ENCODE results near the gene BRD8. TPM values are rescaled to one million over a fixed set of nuclear protein-coding genes. Genes with fewer than 3 reads are reported as not detected.
A peak's percentile ranks its signal among the peaks of the same experiment; 100 is the strongest.
"Not testable (repeated sequence)": the region's sequence is repeated elsewhere in the genome, so short reads cannot be mapped to it uniquely, and the experiment has no call there.

The BRD8 gene
- total RNA-seq, 2 donors from 2014 or later: 45.9 to 84.6 TPM

- no peaks in the 10 kb centered on the region for H3K27me3 Mint-ChIP-seq
- peaks cover 16% of the 10 kb centered on the region for H3K36me3 Mint-ChIP-seq
- H3K27ac Mint-ChIP-seq: no peak overlapping the region
- no peak overlapping the region for H3K4me3 Mint-ChIP-seq
- no peaks in the 10 kb centered on the region for H3K9me3 Mint-ChIP-seq
- DNase-seq (ENCODE audit: low spot score) (no peak), ATAC-seq (no peak)
- peaks cover 8 to 21% of the 10 kb centered on the region in 2 donors for H3K4me1 Mint-ChIP-seq (ENCODE audit: low read depth in 2 of 2)
Measured at GRCh38 chr5:138182808-138183207, 4.4 kb upstream of the BRD8 start.

GRCh38 chr5:138180841-138181240 lies 2.4 kb upstream of the BRD8 start:
- ATAC-seq (no peak), DNase-seq (ENCODE audit: low spot score) (no peak)
- no peaks in the 10 kb centered on the region for H3K9me3 Mint-ChIP-seq
- H3K4me3 Mint-ChIP-seq: peak overlapping the region; percentile 17
- H3K27ac Mint-ChIP-seq: no peak overlapping the region
- H3K36me3 Mint-ChIP-seq: peaks cover 10% of the 10 kb centered on the region
- H3K4me1 Mint-ChIP-seq (ENCODE audit: low read depth in 2 of 2): peaks cover 5 to 21% of the 10 kb centered on the region in 2 donors
- no peaks in the 10 kb centered on the region for H3K27me3 Mint-ChIP-seq

- H3K27me3 Mint-ChIP-seq: no peaks in the 10 kb centered on the region
- no peak for ATAC-seq
- DNase-seq (ENCODE audit: low spot score): no peak
- H3K4me3 Mint-ChIP-seq: peak overlapping the region; percentile 17
- peaks cover 10% of the 10 kb centered on the region for H3K36me3 Mint-ChIP-seq
- no peaks in the 10 kb centered on the region for H3K9me3 Mint-ChIP-seq
- H3K27ac Mint-ChIP-seq: no peak overlapping the region
- H3K4me1 Mint-ChIP-seq (ENCODE audit: low read depth in 2 of 2): peaks cover 2 to 19% of the 10 kb centered on the region in 2 donors
Measured at GRCh38 chr5:138180183-138180782, 1.9 kb upstream of the BRD8 start.

GRCh38 chr5:138179277-138179857 lies 937 bp upstream of the BRD8 start:
- Mint-ChIP-seq H3K27ac (no peak overlapping the region), H3K4me1 (ENCODE audit: low read depth in 2 of 2) (peaks cover 0 to 15% of the 10 kb centered on the region in 2 donors), H3K4me3 (no peak overlapping the region), H3K9me3 (no peaks in the 10 kb centered on the region), H3K27me3 (no peaks in the 10 kb centered on the region), H3K36me3 (peaks cover 4% of the 10 kb centered on the region)
- ATAC-seq (no peak), DNase-seq (ENCODE audit: low spot score) (no peak)

DNA sequence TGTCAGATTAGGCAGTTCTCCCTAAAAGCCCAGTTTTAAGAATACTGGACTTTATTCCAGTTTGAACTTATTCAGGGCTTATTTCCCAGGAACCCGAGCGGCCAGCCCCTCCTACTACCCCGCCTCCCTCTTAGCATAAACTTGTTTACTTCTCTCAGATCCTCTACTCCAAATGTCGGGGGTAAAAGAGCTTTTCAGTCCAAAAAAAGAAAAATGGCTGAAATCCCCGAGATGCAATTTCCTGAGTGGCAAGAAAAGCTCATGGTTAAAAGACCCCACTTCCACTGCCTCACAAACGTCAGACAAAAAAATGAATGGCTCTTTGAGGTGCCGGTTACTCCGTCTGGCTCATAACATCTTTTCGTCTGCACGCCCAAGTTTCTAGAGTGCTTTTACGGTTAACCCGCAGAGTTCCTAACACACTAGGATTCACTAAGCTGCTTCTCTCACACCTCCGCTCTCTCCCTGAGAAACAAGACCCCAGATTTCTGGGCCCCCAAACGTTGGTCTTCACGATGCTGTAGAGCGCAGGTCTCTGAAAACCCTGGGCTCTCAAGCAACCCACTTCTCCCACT lies 402 bp downstream of the BRD8 start:
- ATAC-seq (no peak), DNase-seq (ENCODE audit: low spot score) (no peak)
- no peaks in the 10 kb centered on the region for H3K9me3 Mint-ChIP-seq
- no peak overlapping the region for H3K27ac Mint-ChIP-seq
- no peaks in the 10 kb centered on the region for H3K27me3 Mint-ChIP-seq
- H3K4me1 Mint-ChIP-seq (ENCODE audit: low read depth in 2 of 2): peaks cover 0 to 15% of the 10 kb centered on the region in 2 donors
- H3K4me3 Mint-ChIP-seq: no peak overlapping the region
- H3K36me3 Mint-ChIP-seq: peaks cover 4% of the 10 kb centered on the region

GRCh38 chr5:138170299-138170698 lies 8.1 kb downstream of the BRD8 start:
- DNase-seq (ENCODE audit: low spot score): no peak
- no peak overlapping the region for H3K4me3 Mint-ChIP-seq
- H3K36me3 Mint-ChIP-seq: peaks cover 40% of the 10 kb centered on the region
- H3K9me3 Mint-ChIP-seq: no peaks in the 10 kb centered on the region
- no peak for ATAC-seq
- no peak overlapping the region for H3K27ac Mint-ChIP-seq
- peaks cover 0 to 3% of the 10 kb centered on the region in 2 donors for H3K4me1 Mint-ChIP-seq (ENCODE audit: low read depth in 2 of 2)
- H3K27me3 Mint-ChIP-seq: no peaks in the 10 kb centered on the region

DNA sequence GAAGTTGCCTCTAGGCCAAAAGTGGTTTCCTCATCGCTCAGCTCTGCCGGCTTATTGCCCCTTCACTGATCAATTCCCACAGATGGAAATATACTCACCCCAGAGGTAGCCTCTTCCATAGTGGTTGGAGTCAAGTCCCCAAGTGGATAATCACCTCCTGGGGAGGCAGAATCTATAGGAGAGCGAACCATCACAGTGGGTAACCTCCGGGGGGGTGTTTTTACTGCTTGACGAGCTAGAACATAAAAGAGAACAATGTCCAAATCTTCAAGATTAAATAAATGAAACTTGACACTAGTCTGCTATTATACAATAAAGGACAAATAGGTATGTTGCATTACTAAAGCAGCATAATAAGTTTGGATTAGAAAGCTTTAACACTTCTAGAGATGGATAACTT lies 9.3 kb downstream of the BRD8 start:
- H3K4me1 Mint-ChIP-seq (ENCODE audit: low read depth in 2 of 2): peaks cover 0 to 3% of the 10 kb centered on the region in 2 donors
- DNase-seq (ENCODE audit: low spot score) (no peak), ATAC-seq (no peak)
- H3K9me3 Mint-ChIP-seq: no peaks in the 10 kb centered on the region
- no peak overlapping the region for H3K27ac Mint-ChIP-seq
- no peaks in the 10 kb centered on the region for H3K27me3 Mint-ChIP-seq
- H3K36me3 Mint-ChIP-seq: peaks cover 51% of the 10 kb centered on the region
- no peak overlapping the region for H3K4me3 Mint-ChIP-seq

GRCh38 chr5:138163721-138164120 lies 14.7 kb downstream of the BRD8 start:
- peaks cover 66% of the 10 kb centered on the region for H3K36me3 Mint-ChIP-seq
- no peak for ATAC-seq
- DNase-seq (ENCODE audit: low spot score): no peak
- H3K4me3 Mint-ChIP-seq: no peak overlapping the region
- no peaks in the 10 kb centered on the region for H3K4me1 Mint-ChIP-seq (ENCODE audit: low read depth in 2 of 2)
- H3K9me3 Mint-ChIP-seq: no peaks in the 10 kb centered on the region
- H3K27me3 Mint-ChIP-seq: no peaks in the 10 kb centered on the region
- no peak overlapping the region for H3K27ac Mint-ChIP-seq

GRCh38 chr5:138160706-138161105 lies 17.7 kb downstream of the BRD8 start:
- Mint-ChIP-seq H3K4me3 (no peak overlapping the region), H3K36me3 (peaks cover 54% of the 10 kb centered on the region), H3K9me3 (no peaks in the 10 kb centered on the region), H3K4me1 (ENCODE audit: low read depth in 2 of 2) (no peaks in the 10 kb centered on the region), H3K27ac (no peak overlapping the region), H3K27me3 (no peaks in the 10 kb centered on the region)
- ATAC-seq (no peak), DNase-seq (ENCODE audit: low spot score) (no peak)

- Mint-ChIP-seq H3K4me1 (ENCODE audit: low read depth in 2 of 2) (no peaks in the 10 kb centered on the region), H3K36me3 (peaks cover 46% of the 10 kb centered on the region), H3K27me3 (no peaks in the 10 kb centered on the region), H3K27ac (no peak overlapping the region), H3K9me3 (no peaks in the 10 kb centered on the region), H3K4me3 (no peak overlapping the region)
- no peak for DNase-seq (ENCODE audit: low spot score)
- no peak for ATAC-seq
Measured at GRCh38 chr5:138159666-138160065, 18.8 kb downstream of the BRD8 start.

DNA sequence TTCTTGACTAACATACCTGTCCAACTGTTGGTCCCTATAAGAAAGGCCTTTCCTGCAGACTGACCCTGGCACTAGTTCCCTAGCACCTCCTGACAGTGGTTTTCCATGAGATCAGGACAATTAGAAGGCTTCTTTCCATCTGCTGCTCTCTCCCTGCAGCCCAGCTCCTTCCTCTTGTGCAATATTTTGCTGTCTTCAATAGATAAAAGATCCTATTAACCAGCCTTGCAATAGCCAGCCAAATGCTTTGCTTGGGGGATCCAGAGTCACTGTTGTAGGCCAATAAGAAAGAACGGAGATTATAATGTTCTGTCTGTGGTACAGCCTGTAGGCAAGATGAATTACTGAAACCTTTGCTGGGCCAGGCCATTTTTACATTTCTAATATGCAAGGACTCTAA lies 20.8 kb downstream of the BRD8 start:
- ATAC-seq: no peak
- Mint-ChIP-seq H3K9me3 (no peaks in the 10 kb centered on the region), H3K4me3 (no peak overlapping the region), H3K4me1 (ENCODE audit: low read depth in 2 of 2) (no peaks in the 10 kb centered on the region), H3K27me3 (peaks cover 0 to 2% of the 10 kb centered on the region in 2 donors), H3K27ac (no peak overlapping the region), H3K36me3 (peaks cover 26% of the 10 kb centered on the region)
- no peak for DNase-seq (ENCODE audit: low spot score)

DNA sequence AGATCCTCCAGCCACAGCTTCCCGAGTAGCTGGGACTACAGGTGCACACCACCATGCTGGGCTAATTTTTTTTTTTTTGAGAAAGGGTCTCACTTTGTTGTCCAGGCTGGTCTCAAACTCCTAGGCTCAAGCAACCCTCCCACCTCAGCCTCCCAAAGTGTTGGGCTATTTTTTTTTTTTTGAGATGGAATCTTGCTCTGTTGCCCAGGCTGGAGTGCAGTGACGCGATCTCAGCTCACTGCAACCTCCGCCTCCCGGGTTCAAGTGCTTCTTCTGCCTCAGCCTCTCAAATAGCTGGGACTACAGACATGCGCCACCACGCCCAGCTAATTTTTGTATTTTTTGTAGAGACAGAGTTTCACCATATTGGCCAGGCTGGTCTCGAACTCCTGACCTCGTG lies 22.5 kb downstream of the BRD8 start:
- not testable (repeated sequence) for DNase-seq (ENCODE audit: low spot score); ATAC-seq; H3K9me3 Mint-ChIP-seq; H3K27me3 Mint-ChIP-seq; H3K4me3 Mint-ChIP-seq; H3K4me1 Mint-ChIP-seq (ENCODE audit: low read depth in 2 of 2); H3K27ac Mint-ChIP-seq
- H3K36me3 Mint-ChIP-seq: peaks cover 24% of the 10 kb centered on the region

DNA sequence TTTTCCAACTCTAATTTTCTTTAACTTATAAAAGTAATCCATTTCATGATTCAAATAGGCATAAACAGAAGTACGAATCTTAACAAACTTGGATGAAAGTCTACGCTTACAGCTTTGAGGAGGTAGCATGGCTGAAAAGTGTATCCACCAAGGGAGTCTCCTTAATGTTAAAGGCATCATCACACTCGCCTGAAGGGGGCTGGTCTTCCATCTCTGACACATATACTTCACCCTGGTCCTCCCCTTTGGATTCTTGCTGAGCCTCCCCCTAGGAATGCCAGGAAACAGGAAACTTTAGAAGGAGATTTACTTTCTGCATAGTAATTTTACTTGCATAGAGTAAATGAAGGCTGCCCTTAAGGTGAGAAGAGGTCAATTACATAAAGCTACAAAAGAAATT lies 28.9 kb downstream of the BRD8 start:
- no peaks in the 10 kb centered on the region for H3K36me3 Mint-ChIP-seq
- H3K4me1 Mint-ChIP-seq (ENCODE audit: low read depth in 2 of 2): no peaks in the 10 kb centered on the region
- no peak for DNase-seq (ENCODE audit: low spot score)
- H3K27ac Mint-ChIP-seq: no peak overlapping the region
- no peaks in the 10 kb centered on the region for H3K9me3 Mint-ChIP-seq
- ATAC-seq: no peak
- H3K27me3 Mint-ChIP-seq: peaks cover 0 to 2% of the 10 kb centered on the region in 2 donors
- H3K4me3 Mint-ChIP-seq: no peak overlapping the region

- Mint-ChIP-seq H3K4me1 (ENCODE audit: low read depth in 2 of 2) (no peaks in the 10 kb centered on the region), H3K27ac (no peak overlapping the region), H3K4me3 (no peak overlapping the region), H3K27me3 (no peaks in the 10 kb centered on the region), H3K9me3 (no peaks in the 10 kb centered on the region), H3K36me3 (no peaks in the 10 kb centered on the region)
- DNase-seq (ENCODE audit: low spot score) (no peak), ATAC-seq (no peak)
Measured at GRCh38 chr5:138148811-138149210, 29.6 kb downstream of the BRD8 start.
